H9 (cell line): ENCODE data around the gene LHFPL2. TPM values are rescaled to one million over a fixed set of nuclear protein-coding genes. Genes with fewer than 3 reads are reported as not detected.

Experiments used
- DNase-seq: peaks from one replicate; pipeline ENCODE4 v3.0.0-alpha.2; 2017
- H2AFZ ChIP-seq: one replicate; pipeline ENCODE4 v1.6.1; 2013; ENCODE audit warnings: mild to moderate bottlenecking, low read length, control low read depth, moderate library complexity
- H2AK5ac ChIP-seq: 2 replicates; pipeline ENCODE4 v1.6.1; 2013; ENCODE audit warnings: low read length, control low read depth, mixed read lengths; ENCODE audit not compliant: insufficient read length
- H2BK120ac ChIP-seq: one replicate; pipeline ENCODE4 v1.6.1; 2013; ENCODE audit warnings: low read depth, mild to moderate bottlenecking, low read length, control low read depth, inconsistent platforms; ENCODE audit not compliant: poor library complexity, severe bottlenecking
- H2BK12ac ChIP-seq: 2 replicates; pipeline ENCODE4 v1.6.1; 2013; ENCODE audit warnings: low read length, control low read depth, mixed read lengths, low read depth; ENCODE audit not compliant: insufficient read length
- H2BK15ac ChIP-seq: 2 replicates; pipeline ENCODE4 v1.6.1; 2013; ENCODE audit warnings: low read depth, low read length, control low read depth
- H2BK20ac ChIP-seq: one replicate; pipeline ENCODE4 v1.6.1; 2013; ENCODE audit warnings: low read depth, mild to moderate bottlenecking, low read length, control low read depth, inconsistent platforms; ENCODE audit not compliant: poor library complexity, severe bottlenecking
- H2BK5ac ChIP-seq: 2 replicates; pipeline ENCODE4 v1.6.1; 2013; ENCODE audit warnings: low read length, control low read depth, mixed read lengths; ENCODE audit not compliant: insufficient read length
- H3K14ac ChIP-seq: 2 replicates; pipeline ENCODE4 v1.6.1; 2013; ENCODE audit warnings: low read length, control low read depth; ENCODE audit not compliant: insufficient read depth
- H3K18ac ChIP-seq: 2 replicates; pipeline ENCODE4 v1.6.1; 2013; ENCODE audit warnings: low read depth, mild to moderate bottlenecking, mixed read lengths, low read length, control low read depth; ENCODE audit not compliant: insufficient read length
- H3K23ac ChIP-seq: 2 replicates; pipeline ENCODE4 v1.6.1; 2013; ENCODE audit warnings: low read length, control low read depth, mixed read lengths, low read depth; ENCODE audit not compliant: insufficient read length
- H3K23me2 ChIP-seq: 2 replicates; pipeline ENCODE4 v1.6.1; 2013; ENCODE audit warnings: low read depth, mild to moderate bottlenecking, mixed read lengths, low read length, control low read depth; ENCODE audit not compliant: insufficient read length, poor library complexity, severe bottlenecking
- H3K27ac ChIP-seq: 2 replicates; pipeline ENCODE4 v1.5.1; 2013; ENCODE audit warnings: low read length, control low read depth, mixed read lengths, low read depth; ENCODE audit not compliant: insufficient read length
- H3K27me3 ChIP-seq: 2 replicates; pipeline ENCODE4 v1.6.1; 2013; ENCODE audit warnings: low read length, control low read depth, inconsistent platforms; ENCODE audit not compliant: insufficient read depth
- H3K4ac ChIP-seq: 2 replicates; pipeline ENCODE4 v1.6.1; 2013; ENCODE audit warnings: low read depth, mild to moderate bottlenecking, control low read depth, inconsistent platforms, low read length, moderate library complexity
- H3K4me1 ChIP-seq: 2 replicates; pipeline ENCODE4 v1.6.1; 2013; ENCODE audit warnings: low read length, control low read depth, inconsistent platforms; ENCODE audit not compliant: insufficient read depth
- H3K4me2 ChIP-seq: 2 replicates; pipeline ENCODE4 v1.6.1; 2013; ENCODE audit warnings: low read length, control low read depth, mixed read lengths; ENCODE audit not compliant: insufficient read length, insufficient read depth
- H3K56ac ChIP-seq: 2 replicates; pipeline ENCODE4 v1.6.1; 2013; ENCODE audit warnings: low read depth, mild to moderate bottlenecking, mixed read lengths, low read length, control low read depth; ENCODE audit not compliant: insufficient read length
- H3K79me1 ChIP-seq: 2 replicates; pipeline ENCODE4 v1.6.1; 2013; ENCODE audit warnings: low read depth, mild to moderate bottlenecking, moderate library complexity, low read length, control low read depth, inconsistent platforms; ENCODE audit not compliant: insufficient read depth, poor library complexity, severe bottlenecking
- H3K79me2 ChIP-seq: 2 replicates; pipeline ENCODE4 v1.6.1; 2013; ENCODE audit warnings: low read length, control low read depth, inconsistent platforms; ENCODE audit not compliant: insufficient read depth
- H3K9ac ChIP-seq: 2 replicates; pipeline ENCODE4 v1.6.1; 2013; ENCODE audit warnings: low read length, control low read depth, mixed read lengths; ENCODE audit not compliant: insufficient read length; ENCODE audit errors: extremely low read depth
- H3K9me3 ChIP-seq: one replicate; pipeline ENCODE4 v1.6.1; 2013; ENCODE audit warnings: low read depth, low read length, inconsistent platforms; ENCODE audit not compliant: control insufficient read depth
- H3T11ph ChIP-seq: one replicate; pipeline ENCODE4 v1.6.1; 2013; ENCODE audit warnings: mild to moderate bottlenecking, low read length, control low read depth, inconsistent platforms
- H4K20me1 ChIP-seq: one replicate; pipeline ENCODE4 v1.6.1; 2013; ENCODE audit not compliant: control insufficient read depth, insufficient read length, insufficient read depth
- H4K5ac ChIP-seq: 2 replicates; pipeline ENCODE4 v1.6.1; 2013; ENCODE audit warnings: low read depth, mild to moderate bottlenecking, mixed read lengths, low read length, control low read depth; ENCODE audit not compliant: insufficient read length
- H4K8ac ChIP-seq: replicated peaks from 2 replicates; pipeline ENCODE4 v1.6.1; 2013; ENCODE audit warnings: low read length, control low read depth, mixed read lengths, low read depth; ENCODE audit not compliant: insufficient read length
- H4K91ac ChIP-seq: 2 replicates; pipeline ENCODE4 v1.6.1; 2013; ENCODE audit warnings: low read depth, mild to moderate bottlenecking, moderate library complexity, mixed read lengths, low read length, control low read depth; ENCODE audit not compliant: insufficient read length
- H3K27ac Mint-ChIP-seq, 3 experiments: 2 replicates in 2 of 3; 3 replicates in 1 of 3; pipeline ENCODE4 v1.8.0; 2020 to 2021; ENCODE audit warnings: mixed read lengths in 3 of 3, mild to moderate bottlenecking in 1 of 3, moderate library complexity in 1 of 3
- H3K27me3 Mint-ChIP-seq: 2 replicates; pipeline ENCODE4 v1.8.0; 2021; ENCODE audit warnings: low read depth, mild to moderate bottlenecking, moderate library complexity, mixed read lengths
- H3K36me3 Mint-ChIP-seq, 3 experiments: 2 replicates in 2 of 3; 3 replicates in 1 of 3; pipeline ENCODE4 v1.8.0; 2020 to 2021; ENCODE audit warnings: low read depth in 3 of 3, mixed read lengths in 3 of 3; ENCODE audit not compliant: insufficient read depth in 1 of 3
- H3K4me1 Mint-ChIP-seq, 2 experiments: 2 replicates each; pipeline ENCODE4 v1.8.0; 2020; ENCODE audit warnings: mixed read lengths in 2 of 2
- H3K4me3 Mint-ChIP-seq, 2 experiments: 2 replicates in 1 of 2; 3 replicates in 1 of 2; pipeline ENCODE4 v1.8.0; 2020 to 2021; ENCODE audit warnings: mild to moderate bottlenecking in 2 of 2, mixed read lengths in 2 of 2, moderate library complexity in 1 of 2
- H3K9me3 Mint-ChIP-seq, 2 experiments: 2 replicates in 1 of 2; 3 replicates in 1 of 2; pipeline ENCODE4 v1.8.0; 2020; ENCODE audit warnings: mild to moderate bottlenecking in 2 of 2, mixed read lengths in 2 of 2, moderate library complexity in 1 of 2
- WGBS: extraction: QIAGEN DNeasy Blood & Tissue Kit; methylation state at CpG from one replicate; pipeline ENCODE4 v1.1.7; 2013; ENCODE audit warnings: missing lambda C conversion rate, low lambda C conversion rate, mixed read lengths; ENCODE audit not compliant: insufficient read length; ENCODE audit errors: extremely low coverage; 5-methylcytosine and 5-hydroxymethylcytosine counted together
- total RNA-seq: library from RNA; stranded (reverse); gene quantifications from 2 replicates; pipeline ENCODE4 v1.2.1, GENCODE V29; 2021
- TF ChIP-seq, protein P1 (sequence below): fragments of 200-600 bp; sonication (generic); conservative IDR thresholded peaks from 3 replicates; pipeline ENCODE4 v1.8.0; 2021; ENCODE audit warnings: antibody characterized with exemption, mild to moderate bottlenecking

LHFPL2 gene
- total RNA-seq, 1 experiment from 2014 or later = 26.3 TPM

DNA sequence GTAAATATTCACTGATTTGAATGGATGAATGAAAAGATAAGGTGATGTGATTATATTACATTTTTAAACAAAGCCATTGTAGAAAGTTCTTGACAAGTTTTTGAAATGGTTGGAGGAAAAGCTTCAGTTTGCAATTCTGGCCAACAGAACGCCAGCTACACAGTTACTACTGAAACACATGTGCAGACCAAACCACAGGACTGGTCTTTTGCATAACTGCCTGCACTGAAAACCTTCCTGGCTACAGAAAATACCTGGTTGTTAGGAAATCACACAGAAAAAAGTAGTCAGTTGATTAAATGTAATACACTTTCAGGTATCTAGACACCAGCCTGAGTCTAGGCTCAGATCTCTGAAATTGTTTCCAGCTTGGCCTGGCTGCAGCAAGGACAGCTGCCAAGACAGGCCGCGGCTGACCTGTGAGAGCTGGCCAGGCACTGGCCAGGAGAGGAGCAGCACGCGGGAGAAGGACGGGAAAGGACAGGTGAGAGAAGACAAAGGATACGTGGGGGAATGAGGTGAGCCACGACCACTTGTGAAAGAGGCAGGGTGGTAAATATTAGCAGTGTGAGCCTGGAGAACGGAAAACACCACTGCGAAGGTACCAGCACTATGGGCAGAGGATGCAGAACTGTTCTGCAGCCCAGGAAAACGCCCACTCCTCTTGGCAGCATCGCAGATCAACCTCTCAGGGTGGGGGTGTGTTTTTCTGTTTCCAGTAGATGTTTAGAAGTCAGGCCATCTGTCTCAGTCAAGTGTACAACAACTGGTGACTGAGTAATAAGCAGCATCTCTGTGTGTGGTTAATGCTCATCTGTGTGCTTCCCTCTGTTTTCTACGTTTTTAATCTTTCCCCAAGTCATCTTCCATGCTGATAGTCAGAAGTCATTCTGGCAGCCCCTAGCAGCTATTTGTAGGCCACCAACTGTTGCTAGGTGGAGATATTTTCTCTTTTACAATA, 150.7 kb downstream of the LHFPL2 start:
- TF ChIP-seq, protein P1, sequence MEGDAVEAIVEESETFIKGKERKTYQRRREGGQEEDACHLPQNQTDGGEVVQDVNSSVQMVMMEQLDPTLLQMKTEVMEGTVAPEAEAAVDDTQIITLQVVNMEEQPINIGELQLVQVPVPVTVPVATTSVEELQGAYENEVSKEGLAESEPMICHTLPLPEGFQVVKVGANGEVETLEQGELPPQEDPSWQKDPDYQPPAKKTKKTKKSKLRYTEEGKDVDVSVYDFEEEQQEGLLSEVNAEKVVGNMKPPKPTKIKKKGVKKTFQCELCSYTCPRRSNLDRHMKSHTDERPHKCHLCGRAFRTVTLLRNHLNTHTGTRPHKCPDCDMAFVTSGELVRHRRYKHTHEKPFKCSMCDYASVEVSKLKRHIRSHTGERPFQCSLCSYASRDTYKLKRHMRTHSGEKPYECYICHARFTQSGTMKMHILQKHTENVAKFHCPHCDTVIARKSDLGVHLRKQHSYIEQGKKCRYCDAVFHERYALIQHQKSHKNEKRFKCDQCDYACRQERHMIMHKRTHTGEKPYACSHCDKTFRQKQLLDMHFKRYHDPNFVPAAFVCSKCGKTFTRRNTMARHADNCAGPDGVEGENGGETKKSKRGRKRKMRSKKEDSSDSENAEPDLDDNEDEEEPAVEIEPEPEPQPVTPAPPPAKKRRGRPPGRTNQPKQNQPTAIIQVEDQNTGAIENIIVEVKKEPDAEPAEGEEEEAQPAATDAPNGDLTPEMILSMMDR = no peak
- H2BK15ac ChIP-seq = no peak overlapping the region
- H3K4me1 ChIP-seq = peaks cover 26% of the 10 kb centered on the region
- H3K4me2 ChIP-seq = no peak overlapping the region
- H4K91ac ChIP-seq = no peak overlapping the region
- no peak for DNase-seq
- Mint-ChIP-seq H3K27me3 (no peaks in the 10 kb centered on the region), H3K9me3 (no peaks in the 10 kb centered on the region), H3K4me1 (peaks cover 52 to 55% of the 10 kb centered on the region in 2 experiments), H3K4me3 (no peak overlapping the region), H3K36me3 (peaks cover 0 to 6% (median 5%) of the 10 kb centered on the region in 3 experiments; a peak in 5 of 7 replicates), H3K27ac (peak overlapping the region; percentile 78 to 96 (median 81))
- no peaks in the 10 kb centered on the region; the same call in 1 of the 2 replicates for H3K79me2 ChIP-seq
- no peak overlapping the region for H3K18ac ChIP-seq
- no peak overlapping the region for H3K4ac ChIP-seq
- H2BK5ac ChIP-seq = no peak overlapping the region
- H2BK120ac ChIP-seq = no peak overlapping the region
- H3K9ac ChIP-seq = no peak overlapping the region
- H4K5ac ChIP-seq = no peak overlapping the region
- no peak overlapping the region for H3T11ph ChIP-seq
- no peak overlapping the region for H3K56ac ChIP-seq
- H3K23ac ChIP-seq = no peak overlapping the region
- H2AFZ ChIP-seq = no peak overlapping the region
- H2BK12ac ChIP-seq = no peak overlapping the region
- no peaks in the 10 kb centered on the region for H3K23me2 ChIP-seq
- WGBS = no CpG with 5 or more reads among the region's 13 CpGs
- H3K27ac ChIP-seq = no peak overlapping the region
- H2AK5ac ChIP-seq = no peak overlapping the region
- no peaks in the 10 kb centered on the region for H3K27me3 ChIP-seq
- no peaks in the 10 kb centered on the region for H3K79me1 ChIP-seq
- H2BK20ac ChIP-seq = no peak overlapping the region
- H4K8ac ChIP-seq = no peak overlapping the region
- no peak overlapping the region for H3K14ac ChIP-seq
- no peaks in the 10 kb centered on the region for H3K9me3 ChIP-seq
- no peaks in the 10 kb centered on the region for H4K20me1 ChIP-seq
